ENCODE measurements around the gene SHROOM1.

The SHROOM1 gene

GRCh38 chr5:132782101-132782500, 48.3 kb downstream of the SHROOM1 start:
- Histone ChIP-seq H3K4me1 (ENCODE audit: insufficient read depth, low read length, poor library complexity, severe bottlenecking) (peaks cover 4% of the 10 kb centered on the region), H3K4me3 (ENCODE audit: low read length, poor library complexity, severe bottlenecking) (no peak overlapping the region), H3K27me3 (ENCODE audit: insufficient read depth, low read length, poor library complexity, severe bottlenecking) (no peaks in the 10 kb centered on the region), H3K9ac (ENCODE audit: low read depth, low read length, poor library complexity, severe bottlenecking) (no peak overlapping the region), H3K36me3 (ENCODE audit: insufficient read depth, low read length) (no peaks in the 10 kb centered on the region), H4K20me1 (ENCODE audit: insufficient read depth, low read length, poor library complexity, severe bottlenecking) (no peaks in the 10 kb centered on the region), H3K9me3 (ENCODE audit: insufficient read depth, low read depth, low read length) (no peaks in the 10 kb centered on the region), H3K4me2 (ENCODE audit: low read depth, low read length, poor library complexity, severe bottlenecking) (no peak overlapping the region), H3K79me2 (ENCODE audit: insufficient read depth, low read length) (no peaks in the 10 kb centered on the region), H3F3A (ENCODE audit: low read depth) (no peaks in the 10 kb centered on the region), H2AFZ (ENCODE audit: low read length) (no peak overlapping the region), H3K9me2 (replicated peaks; ENCODE audit: low read depth, low read length) (no peaks in the 10 kb centered on the region)
- TF ChIP-seq CTCF (conservative IDR thresholded peaks at IDR 0.05; ENCODE audit: low read length) = no peak
- no peak for TF ChIP-seq EZH2phosphoT487 (IDR thresholded peaks at IDR 0.05; ENCODE audit: borderline replicate concordance)

- Histone ChIP-seq H3K27me3 (ENCODE audit: insufficient read depth, low read length, poor library complexity, severe bottlenecking) (no peaks in the 10 kb centered on the region), H3K79me2 (ENCODE audit: insufficient read depth, low read length) (no peaks in the 10 kb centered on the region), H3K36me3 (ENCODE audit: insufficient read depth, low read length) (no peaks in the 10 kb centered on the region), H3K9me3 (ENCODE audit: insufficient read depth, low read depth, low read length) (no peaks in the 10 kb centered on the region), H3F3A (ENCODE audit: low read depth) (no peaks in the 10 kb centered on the region), H2AFZ (ENCODE audit: low read length) (no peak overlapping the region), H3K9me2 (replicated peaks; ENCODE audit: low read depth, low read length) (no peaks in the 10 kb centered on the region), H3K4me3 (ENCODE audit: low read length, poor library complexity, severe bottlenecking) (no peak overlapping the region), H4K20me1 (ENCODE audit: insufficient read depth, low read length, poor library complexity, severe bottlenecking) (no peaks in the 10 kb centered on the region), H3K4me1 (ENCODE audit: insufficient read depth, low read length, poor library complexity, severe bottlenecking) (peaks cover 4% of the 10 kb centered on the region), H3K4me2 (ENCODE audit: low read depth, low read length, poor library complexity, severe bottlenecking) (no peak overlapping the region), H3K9ac (ENCODE audit: low read depth, low read length, poor library complexity, severe bottlenecking) (no peak overlapping the region)
- TF ChIP-seq CTCF (conservative IDR thresholded peaks at IDR 0.05; ENCODE audit: low read length) (no peak), EZH2phosphoT487 (IDR thresholded peaks at IDR 0.05; ENCODE audit: borderline replicate concordance) (no peak)
Measured at GRCh38 chr5:132781029-132781428, 49.4 kb downstream of the SHROOM1 start.

GRCh38 chr5:132780577-132780976, 49.9 kb downstream of the SHROOM1 start:
- no peak overlapping the region for H3K4me2 ChIP-seq (ENCODE audit: low read depth, low read length, poor library complexity, severe bottlenecking)
- peaks cover 4% of the 10 kb centered on the region for H3K4me1 ChIP-seq (ENCODE audit: insufficient read depth, low read length, poor library complexity, severe bottlenecking)
- no peak overlapping the region for H2AFZ ChIP-seq (ENCODE audit: low read length)
- H3K9me2 ChIP-seq (replicated peaks; ENCODE audit: low read depth, low read length) = no peaks in the 10 kb centered on the region
- no peaks in the 10 kb centered on the region for H3K9me3 ChIP-seq (ENCODE audit: insufficient read depth, low read depth, low read length)
- no peaks in the 10 kb centered on the region for H3F3A ChIP-seq (ENCODE audit: low read depth)
- no peaks in the 10 kb centered on the region for H3K27me3 ChIP-seq (ENCODE audit: insufficient read depth, low read length, poor library complexity, severe bottlenecking)
- no peaks in the 10 kb centered on the region for H3K79me2 ChIP-seq (ENCODE audit: insufficient read depth, low read length)
- no peak overlapping the region for H3K9ac ChIP-seq (ENCODE audit: low read depth, low read length, poor library complexity, severe bottlenecking)
- TF ChIP-seq EZH2phosphoT487 (IDR thresholded peaks at IDR 0.05; ENCODE audit: borderline replicate concordance) = no peak
- no peak for TF ChIP-seq CTCF (conservative IDR thresholded peaks at IDR 0.05; ENCODE audit: low read length)
- no peaks in the 10 kb centered on the region for H3K36me3 ChIP-seq (ENCODE audit: insufficient read depth, low read length)
- H4K20me1 ChIP-seq (ENCODE audit: insufficient read depth, low read length, poor library complexity, severe bottlenecking) = no peaks in the 10 kb centered on the region
- H3K4me3 ChIP-seq (ENCODE audit: low read length, poor library complexity, severe bottlenecking) = no peak overlapping the region

Measured in Loucy (cell line).